ENCODE measurements around the gene PARK7.

- TF ChIP-seq POLR2A (IDR thresholded peaks at IDR 0.05; ENCODE audit: low read depth, low read length) (no peak), TAF1 (IDR thresholded peaks at IDR 0.05; ENCODE audit: low read depth, low read length) (no peak), POLR2AphosphoS5 (IDR thresholded peaks at IDR 0.05; ENCODE audit: low read depth, low read length) (no peak), PAX5 (IDR thresholded peaks at IDR 0.05; ENCODE audit: insufficient read depth, low read length, severe bottlenecking) (no peak), POU2F2 (IDR thresholded peaks at IDR 0.05; ENCODE audit: low read depth, low read length) (no peak)
These were observed 45.5 kb upstream of the PARK7 start for GRCh38 chr1:7915826-7916500.

Measured in GM12891 (cell line).